Activated CD4-positive, CD25-positive, alpha-beta regulatory T cell (primary cell): Measurements from ENCODE around the gene RMDN3.

ENCODE experiments used
- DNase-seq, 4 experiments: peaks; one replicate each; lab custom pipeline; 2025; lab: John Stamatoyannopoulos, UW

RMDN3 gene

GRCh38 chr15:40693904-40694687 lies 61.0 kb downstream of the RMDN3 start:
- no peak for DNase-seq

- no peak for DNase-seq
These were observed 63.3 kb downstream of the RMDN3 start for GRCh38 chr15:40691737-40692136.

- no peak for DNase-seq
These were observed 65.9 kb downstream of the RMDN3 start for GRCh38 chr15:40688932-40689799.
